Activated T-cell treated with anti-CD3 and anti-CD28 coated beads, Interleukin-2, amount 50 U/mL, for 72 hours (primary cell): ENCODE measurements around the gene GNLY. TPM values are rescaled to one million over a fixed set of nuclear protein-coding genes. Genes with fewer than 3 reads are reported as not detected.
"Not testable (repeated sequence)": the region's sequence is repeated elsewhere in the genome, so short reads cannot be mapped to it uniquely, and the experiment has no call there.

Experiments used
- ATAC-seq, 2 donors: fragments of 150-1000 bp; cut with Tn5 transposase; replicated peaks in 1 of 2; 2 replicates each; pipeline ENCODE4 v1.10.0; 2021; ENCODE audit warnings: moderate library complexity in 2 of 2, mild to moderate bottlenecking in 1 of 2
- DNase-seq, 2 donors: peaks; one replicate each; pipeline ENCODE4 v3.0.0; 2021 to 2022; ENCODE audit warnings: mixed read lengths in 1 of 2
- H3K27ac Mint-ChIP-seq: one replicate; pipeline ENCODE4 v1.8.0; 2022; ENCODE audit warnings: mild to moderate bottlenecking, moderate library complexity, mixed read lengths
- H3K27me3 Mint-ChIP-seq: one replicate; pipeline ENCODE4 v1.8.0; 2022; ENCODE audit warnings: low read depth, mixed read lengths
- H3K36me3 Mint-ChIP-seq, 2 donors: one replicate each; pipeline ENCODE4 v1.8.0; 2022; ENCODE audit warnings: mixed read lengths in 2 of 2, mild to moderate bottlenecking in 1 of 2; ENCODE audit not compliant: insufficient read depth in 2 of 2
- H3K4me1 Mint-ChIP-seq: one replicate; pipeline ENCODE4 v1.8.0; 2022; ENCODE audit warnings: low read depth, mixed read lengths
- H3K4me3 Mint-ChIP-seq, 2 donors: one replicate each; pipeline ENCODE4 v1.8.0; 2022; ENCODE audit warnings: mild to moderate bottlenecking in 2 of 2, mixed read lengths in 2 of 2, moderate library complexity in 2 of 2
- H3K9me3 Mint-ChIP-seq, 2 donors: one replicate each; pipeline ENCODE4 v1.8.0; 2022; ENCODE audit warnings: mixed read lengths in 2 of 2
- total RNA-seq, 2 donors: library from RNA; stranded (reverse); gene quantifications; one replicate each; pipeline ENCODE4 v1.2.3, GENCODE V29; 2022

Gene GNLY
- total RNA-seq, 2 donors from 2014 or later = 23.8 to 143 TPM

DNA sequence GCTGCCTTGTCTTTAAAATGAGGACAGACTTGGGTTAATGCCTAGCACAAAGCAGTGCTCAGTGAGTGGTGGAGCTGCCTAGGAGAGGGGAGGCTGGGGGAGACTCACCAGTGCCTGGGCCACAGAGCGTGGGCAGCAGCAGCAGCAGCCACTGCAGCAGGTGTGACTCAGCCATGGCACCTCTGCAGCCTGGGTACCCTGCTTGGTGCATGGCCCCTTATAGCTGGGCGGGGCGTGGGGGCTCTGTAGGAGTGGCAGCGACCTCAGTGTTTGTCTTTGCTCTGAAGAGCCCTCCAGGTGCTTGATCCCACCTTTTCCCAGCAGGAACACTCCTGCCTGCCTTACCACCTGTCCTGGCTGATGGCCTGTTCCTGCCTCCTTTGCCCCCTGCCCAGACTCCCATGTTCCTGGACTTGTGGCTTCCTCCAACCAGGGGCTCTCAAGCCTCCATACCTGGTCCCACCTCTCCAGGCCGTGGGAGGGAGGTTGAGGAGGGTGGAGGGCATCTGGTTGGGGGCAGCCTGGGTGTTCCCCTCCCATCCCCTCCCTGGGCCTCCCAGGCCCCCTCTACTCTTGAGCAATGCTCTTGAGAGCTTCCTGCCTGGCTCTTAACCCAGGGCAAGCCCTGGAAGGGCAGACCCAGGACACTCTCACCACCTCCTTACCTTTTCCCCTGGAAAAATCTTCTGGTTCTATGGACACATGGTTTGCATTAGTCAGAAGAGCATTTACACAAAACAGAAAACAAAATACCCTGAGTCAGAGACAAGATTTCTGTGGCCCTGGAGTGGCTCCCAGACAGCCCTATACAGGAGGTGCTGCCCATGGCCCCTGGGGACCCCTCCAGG, 25.9 kb upstream of the GNLY start, which contains the start of gene SFTPB:
Gene SFTPB, minus strand, starts transcription at position 191 of the 848 bp plus-strand sequence. Its CDS starts 16 bp downstream, at position 175.
- H3K9me3 Mint-ChIP-seq = no peaks in the 10 kb centered on the region
- H3K4me1 Mint-ChIP-seq = no peaks in the 10 kb centered on the region
- H3K27ac Mint-ChIP-seq = no peak within 1 kb of the TSS
- no peaks in the 10 kb centered on the region for H3K27me3 Mint-ChIP-seq
- DNase-seq = no peak
- no peak within 1 kb of the TSS for H3K4me3 Mint-ChIP-seq
- peak; percentile 36 to 43 for ATAC-seq
- H3K36me3 Mint-ChIP-seq = no peaks in the 10 kb centered on the region

DNA sequence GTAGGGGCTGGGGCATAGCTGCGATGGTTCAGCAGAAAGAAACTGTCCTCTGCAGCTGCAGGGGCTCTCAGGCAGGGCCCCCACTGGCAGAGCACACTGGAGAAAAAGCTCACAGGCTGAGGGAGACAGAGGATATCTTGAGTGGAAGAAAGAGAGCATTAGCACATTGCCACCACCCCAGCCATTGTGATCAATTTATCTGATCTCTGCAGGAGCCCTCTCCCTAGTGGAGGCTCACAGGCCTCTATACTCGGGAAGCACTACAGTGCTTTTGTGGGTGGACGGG, 25.4 kb upstream of the GNLY start:
- ATAC-seq (no peak), DNase-seq (no peak)
- H3K36me3 Mint-ChIP-seq = no peaks in the 10 kb centered on the region
- no peak overlapping the region for H3K27ac Mint-ChIP-seq
- no peaks in the 10 kb centered on the region for H3K4me1 Mint-ChIP-seq
- H3K9me3 Mint-ChIP-seq = no peaks in the 10 kb centered on the region
- H3K4me3 Mint-ChIP-seq = no peak overlapping the region
- H3K27me3 Mint-ChIP-seq = no peaks in the 10 kb centered on the region

DNA sequence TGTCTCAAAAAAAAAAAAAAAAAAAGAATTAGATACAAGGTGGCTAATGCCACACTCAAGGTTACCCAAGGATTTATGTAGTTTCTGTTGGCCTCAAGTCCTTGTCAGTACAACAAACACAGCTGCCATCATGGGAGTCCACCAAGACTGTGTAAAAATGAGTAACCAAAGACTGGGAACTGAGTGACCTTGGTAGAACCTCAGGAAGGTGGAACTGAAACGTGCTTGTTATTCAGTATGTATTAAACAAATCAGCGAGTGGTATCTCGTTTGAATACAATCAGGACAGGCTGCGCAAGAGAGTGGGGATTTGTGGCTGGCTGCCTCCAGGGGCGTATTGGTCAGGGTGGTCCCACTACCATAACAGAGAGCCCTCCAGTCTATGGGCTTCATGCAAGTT, 24.6 kb upstream of the GNLY start:
- no peaks in the 10 kb centered on the region for H3K36me3 Mint-ChIP-seq
- no peak for ATAC-seq
- H3K27ac Mint-ChIP-seq = no peak overlapping the region
- H3K9me3 Mint-ChIP-seq = no peaks in the 10 kb centered on the region
- H3K4me3 Mint-ChIP-seq = no peak overlapping the region
- no peaks in the 10 kb centered on the region for H3K27me3 Mint-ChIP-seq
- no peaks in the 10 kb centered on the region for H3K4me1 Mint-ChIP-seq
- DNase-seq = no peak

DNA sequence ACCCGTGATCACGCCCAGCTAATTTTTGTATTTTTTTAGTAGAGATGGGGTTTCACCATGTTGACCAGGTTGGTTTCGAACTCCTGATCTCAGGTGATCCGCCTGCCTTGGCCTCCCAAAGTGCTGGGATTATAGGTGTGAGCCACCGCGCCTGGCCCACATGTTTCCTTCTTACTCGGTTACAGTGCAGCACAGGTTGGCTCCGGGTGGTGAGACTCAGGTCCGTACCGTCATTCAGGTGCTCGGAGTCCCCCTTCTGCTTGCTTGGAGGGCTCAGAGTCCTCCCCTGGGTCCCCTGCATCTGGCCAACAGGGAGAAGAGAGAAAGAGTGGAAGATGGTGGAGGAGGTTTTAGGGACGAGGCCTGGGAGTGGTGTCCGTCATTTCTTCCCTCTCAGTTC, 23.7 kb upstream of the GNLY start:
- not testable (repeated sequence) for H3K27me3 Mint-ChIP-seq, ATAC-seq, DNase-seq, H3K4me3 Mint-ChIP-seq, H3K27ac Mint-ChIP-seq, H3K36me3 Mint-ChIP-seq, H3K9me3 Mint-ChIP-seq, H3K4me1 Mint-ChIP-seq

DNA sequence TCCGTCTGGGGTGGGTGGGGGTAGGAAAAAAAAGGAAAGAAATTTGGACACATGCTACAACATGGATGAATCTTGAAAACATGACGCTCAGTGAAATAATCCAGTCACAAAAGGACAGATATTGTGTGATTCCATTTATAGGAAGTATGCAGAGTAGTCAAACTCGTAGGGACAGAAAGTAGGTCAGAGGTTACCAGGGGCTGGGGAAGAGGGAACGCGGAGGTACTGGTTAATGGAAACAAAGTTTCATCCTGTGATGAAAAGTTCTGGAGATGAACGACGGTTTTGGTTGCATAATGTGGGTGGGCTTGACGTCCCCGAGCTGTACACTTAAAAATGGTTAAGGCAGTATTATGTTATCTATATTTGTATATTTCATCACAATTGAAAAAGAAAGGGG, 21.7 kb upstream of the GNLY start:
- no peaks in the 10 kb centered on the region for H3K27me3 Mint-ChIP-seq
- no peaks in the 10 kb centered on the region for H3K9me3 Mint-ChIP-seq
- H3K27ac Mint-ChIP-seq = no peak overlapping the region
- no peak overlapping the region for H3K4me3 Mint-ChIP-seq
- no peak for DNase-seq
- no peaks in the 10 kb centered on the region for H3K4me1 Mint-ChIP-seq
- no peaks in the 10 kb centered on the region for H3K36me3 Mint-ChIP-seq
- ATAC-seq = no peak

DNA sequence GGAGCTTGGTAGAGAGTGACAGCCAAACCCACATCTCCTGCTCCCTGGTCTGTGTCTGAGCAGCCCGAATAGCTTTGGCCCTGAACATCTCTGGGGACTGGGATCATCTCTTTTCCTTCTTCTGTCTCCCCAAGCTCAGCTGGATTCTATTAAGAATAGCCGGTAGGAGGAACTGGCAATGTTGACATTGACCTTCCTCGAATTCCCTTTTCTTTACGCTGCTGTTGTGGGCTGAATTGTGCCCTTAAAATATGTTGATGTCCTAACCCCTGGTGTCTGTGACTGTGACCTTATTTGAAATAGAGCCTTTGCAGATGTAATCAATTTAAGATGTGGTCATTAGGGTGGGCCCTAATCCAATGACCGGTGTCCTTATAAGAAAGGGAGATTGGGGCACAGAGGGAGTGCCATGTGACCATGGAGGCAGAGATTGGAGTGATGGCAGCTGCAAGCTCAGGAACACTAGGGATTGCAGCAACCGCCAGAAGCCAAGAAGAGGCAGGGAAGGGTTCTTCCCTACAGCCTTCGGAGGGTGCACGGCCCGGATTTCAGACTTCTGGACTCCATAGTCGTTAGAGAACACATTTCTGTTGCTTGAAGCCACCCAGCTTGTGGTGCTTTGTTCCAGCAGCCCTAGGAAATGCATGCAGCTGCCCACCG, 20.3 kb upstream of the GNLY start:
- no peak for DNase-seq
- no peaks in the 10 kb centered on the region for H3K4me1 Mint-ChIP-seq
- H3K4me3 Mint-ChIP-seq = no peak overlapping the region
- H3K9me3 Mint-ChIP-seq = no peaks in the 10 kb centered on the region
- H3K27ac Mint-ChIP-seq = no peak overlapping the region
- peaks cover 8% of the 10 kb centered on the region for H3K27me3 Mint-ChIP-seq
- ATAC-seq = no peak
- H3K36me3 Mint-ChIP-seq = no peaks in the 10 kb centered on the region

DNA sequence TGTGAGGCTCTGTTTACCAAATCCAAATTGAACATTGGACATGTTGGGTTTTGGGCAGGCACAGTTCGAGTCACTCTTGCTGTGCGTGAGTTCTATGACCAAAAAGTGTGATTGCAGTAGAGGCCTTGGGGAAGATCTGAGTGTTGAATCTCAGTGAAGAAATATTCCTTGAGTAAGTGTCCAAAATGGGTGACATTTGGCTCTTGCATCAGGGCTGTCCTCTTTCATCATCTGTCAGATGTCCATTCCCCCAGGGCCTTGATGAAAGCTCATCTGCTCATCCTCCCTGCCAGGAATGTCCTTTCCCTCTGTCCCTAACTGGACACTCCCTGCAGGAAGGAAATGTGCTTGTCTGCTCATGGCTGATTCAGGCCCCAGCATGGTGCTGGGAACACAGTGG, 19.7 kb upstream of the GNLY start:
- Mint-ChIP-seq H3K9me3 (no peaks in the 10 kb centered on the region), H3K4me3 (no peak overlapping the region), H3K27ac (no peak overlapping the region), H3K27me3 (peaks cover 8% of the 10 kb centered on the region), H3K4me1 (no peaks in the 10 kb centered on the region), H3K36me3 (no peaks in the 10 kb centered on the region)
- DNase-seq = no peak
- no peak for ATAC-seq

DNA sequence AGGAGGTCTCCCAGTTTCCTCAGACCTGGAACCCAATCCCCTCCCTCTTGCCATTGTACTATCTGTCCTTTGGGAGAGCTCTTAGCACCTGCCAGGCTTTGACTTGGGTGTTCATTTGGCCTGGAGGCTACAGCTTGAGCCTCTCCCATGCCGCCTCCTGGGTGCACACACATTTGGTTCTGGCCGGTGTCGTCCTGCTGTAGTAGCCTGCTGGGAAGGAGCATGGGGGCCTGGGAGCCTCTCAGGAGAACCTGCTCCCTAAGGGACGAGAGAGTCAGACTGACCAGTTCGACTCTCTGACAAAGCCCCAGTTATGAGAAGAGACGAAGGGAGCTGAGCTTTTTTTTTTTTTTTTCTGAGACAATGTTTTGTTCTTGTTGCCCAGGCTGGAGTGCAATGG, 18.7 kb upstream of the GNLY start:
- no peak overlapping the region for H3K27ac Mint-ChIP-seq

DNA sequence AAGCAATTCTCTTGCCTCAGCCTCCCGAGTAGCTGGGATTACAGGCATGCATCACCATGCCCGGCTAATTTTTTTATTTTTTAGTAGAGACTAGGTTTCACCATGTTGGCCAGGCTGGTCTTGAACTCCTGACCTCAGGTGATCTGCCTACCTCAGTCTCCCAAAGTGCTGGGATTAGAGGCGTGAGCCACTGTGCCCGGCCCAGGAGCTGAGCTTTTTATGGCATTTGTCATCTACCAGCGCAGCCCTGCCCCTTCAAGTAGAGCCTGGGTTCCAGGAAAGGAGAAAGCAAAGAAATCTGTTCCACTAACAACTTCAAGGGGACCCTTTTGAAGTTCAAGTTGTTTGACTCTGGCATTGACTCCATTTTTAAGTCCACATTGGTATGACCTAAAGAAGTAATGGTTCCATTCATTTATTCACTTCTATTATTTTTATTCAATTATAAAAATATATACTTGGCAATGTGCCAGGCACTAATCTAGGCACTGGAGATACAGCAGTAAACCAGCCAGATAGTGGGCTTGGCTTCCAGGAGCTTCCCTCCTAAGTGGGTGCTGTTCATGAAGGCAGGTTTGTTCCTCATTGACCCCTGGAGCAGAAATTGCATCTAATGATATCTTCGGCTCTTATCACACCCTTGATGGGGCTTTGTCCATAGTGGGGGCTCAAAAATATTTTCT, 18.2 kb upstream of the GNLY start:
- DNase-seq (no peak), ATAC-seq (no peak)
- Mint-ChIP-seq H3K27me3 (peaks cover 13% of the 10 kb centered on the region), H3K27ac (no peak overlapping the region), H3K36me3 (no peaks in the 10 kb centered on the region), H3K4me1 (peaks cover 9% of the 10 kb centered on the region), H3K9me3 (no peaks in the 10 kb centered on the region), H3K4me3 (no peak overlapping the region)

More for the DNA sequence above, 18.7 kb upstream of the GNLY start:
- peaks cover 13% of the 10 kb centered on the region for H3K27me3 Mint-ChIP-seq
- H3K4me1 Mint-ChIP-seq = peaks cover 3% of the 10 kb centered on the region
- DNase-seq (no peak), ATAC-seq (no peak)
- no peak overlapping the region for H3K4me3 Mint-ChIP-seq
- no peaks in the 10 kb centered on the region for H3K9me3 Mint-ChIP-seq
- H3K36me3 Mint-ChIP-seq = no peaks in the 10 kb centered on the region

DNA sequence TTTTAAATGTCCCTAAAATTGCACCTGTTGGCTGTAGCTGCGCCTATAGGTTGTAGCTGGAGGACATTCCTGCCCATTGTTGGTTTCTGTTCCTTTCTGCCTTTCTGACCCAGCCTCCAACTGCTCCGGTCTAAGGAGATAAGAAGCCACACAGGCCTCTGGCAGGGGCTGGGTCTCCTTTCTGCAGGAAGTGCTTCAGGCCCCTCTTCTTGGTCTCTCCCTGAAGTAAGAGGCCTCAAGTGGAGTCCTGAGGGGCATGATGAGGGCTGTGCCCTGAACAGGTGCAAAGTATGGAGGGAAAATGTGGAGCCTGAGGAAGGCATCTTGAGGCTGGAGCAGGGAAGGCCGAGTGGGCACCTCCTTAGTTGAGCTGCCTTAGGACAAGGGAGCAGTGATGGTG, 15.8 kb upstream of the GNLY start:
- DNase-seq = no peak
- H3K9me3 Mint-ChIP-seq = no peaks in the 10 kb centered on the region
- no peaks in the 10 kb centered on the region for H3K36me3 Mint-ChIP-seq
- no peak overlapping the region for H3K4me3 Mint-ChIP-seq
- H3K4me1 Mint-ChIP-seq = peaks cover 15% of the 10 kb centered on the region
- H3K27ac Mint-ChIP-seq = no peak overlapping the region
- ATAC-seq = no peak
- peaks cover 13% of the 10 kb centered on the region for H3K27me3 Mint-ChIP-seq

DNA sequence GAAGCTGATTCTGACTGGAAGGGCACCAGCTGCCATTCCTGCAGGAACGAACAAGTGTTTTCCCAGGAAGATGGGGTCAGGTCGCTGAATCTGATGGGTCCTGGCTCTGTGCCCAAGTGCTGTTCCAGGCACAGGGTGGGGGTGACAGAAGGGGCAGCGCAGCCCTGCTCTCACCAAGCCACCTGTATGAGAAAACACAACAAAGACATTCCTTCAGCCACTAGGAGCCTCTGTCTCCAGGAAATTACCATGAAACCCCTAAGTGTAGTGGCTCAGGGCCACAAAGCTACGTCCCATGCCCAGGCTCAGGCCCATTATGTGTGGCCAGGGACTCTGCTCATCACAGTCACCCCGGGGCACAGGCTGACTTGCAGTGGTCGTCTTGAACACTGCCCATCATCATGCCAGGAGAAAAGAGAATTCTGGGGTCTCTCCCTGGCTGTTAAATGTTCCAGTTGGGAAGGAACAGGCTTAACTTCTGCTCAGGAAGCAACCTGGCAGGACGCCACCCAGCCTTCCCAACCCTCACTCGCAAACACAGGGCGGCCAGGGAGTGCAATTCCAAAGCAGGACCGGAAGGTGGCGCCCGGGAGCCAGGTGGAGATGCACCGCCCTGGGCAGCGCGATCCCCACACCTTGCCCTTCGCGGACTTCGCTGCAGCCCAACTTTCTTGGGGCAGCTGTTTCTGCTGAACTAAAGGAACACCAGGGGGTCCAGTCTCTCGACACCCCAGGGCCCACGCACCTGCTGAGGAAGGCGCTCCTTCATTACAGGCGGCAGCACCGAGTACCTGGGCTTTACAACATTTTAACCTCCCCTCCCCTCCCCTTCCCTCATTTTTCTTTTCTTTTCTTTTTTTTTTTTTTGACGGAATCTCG, 15.1 kb upstream of the GNLY start:
- DNase-seq (peak; percentile 77 to 86), ATAC-seq (peak; percentile 85 to 88)
- no peaks in the 10 kb centered on the region for H3K9me3 Mint-ChIP-seq
- H3K27me3 Mint-ChIP-seq = peaks cover 13% of the 10 kb centered on the region
- H3K27ac Mint-ChIP-seq = no peak overlapping the region
- H3K4me1 Mint-ChIP-seq = peaks cover 15% of the 10 kb centered on the region
- peak overlapping the region; percentile 17 to 39 for H3K4me3 Mint-ChIP-seq
- H3K36me3 Mint-ChIP-seq = no peaks in the 10 kb centered on the region

DNA sequence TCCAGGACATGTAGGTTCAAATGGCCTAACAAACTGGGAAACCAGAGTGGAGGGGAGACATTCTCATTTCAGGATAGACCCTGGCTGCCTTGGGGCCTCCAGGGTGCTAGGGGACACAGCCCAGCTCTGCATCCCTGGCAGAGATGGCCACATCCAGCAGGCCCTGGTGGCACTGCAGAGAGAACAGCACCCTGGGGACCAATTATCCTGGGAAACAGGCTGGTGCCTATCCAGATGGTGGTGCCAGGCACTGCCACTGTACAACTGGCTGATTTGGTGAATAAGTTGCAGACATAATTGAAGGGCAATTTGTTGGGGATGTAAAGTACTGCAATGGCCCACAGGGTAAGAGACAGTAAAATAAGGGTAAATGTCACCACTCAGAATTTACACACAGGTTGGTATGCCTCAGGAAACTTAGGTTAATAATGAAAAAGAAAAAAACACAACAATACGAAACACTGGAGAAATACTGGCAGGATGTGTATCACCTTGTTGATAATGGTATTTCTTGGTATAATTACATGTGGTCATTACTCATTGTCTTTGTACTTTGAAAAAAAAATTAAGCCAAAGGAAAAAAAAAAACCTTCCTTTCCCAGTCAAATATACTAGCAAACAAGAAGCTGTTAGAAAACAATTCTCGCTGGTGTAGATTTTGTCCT, 13.3 kb upstream of the GNLY start:
- H3K4me3 Mint-ChIP-seq = peak overlapping the region; percentile 50 to 68
- DNase-seq = no peak
- no peaks in the 10 kb centered on the region for H3K36me3 Mint-ChIP-seq
- no peaks in the 10 kb centered on the region for H3K9me3 Mint-ChIP-seq
- peaks cover 15% of the 10 kb centered on the region for H3K4me1 Mint-ChIP-seq
- peak; percentile 61 to 74 for ATAC-seq
- H3K27me3 Mint-ChIP-seq = peaks cover 13% of the 10 kb centered on the region
- peak overlapping the region; percentile 84 for H3K27ac Mint-ChIP-seq
